Measurements from ENCODE around the gene COPA.

- no peak for TF ChIP-seq POLR2A (IDR thresholded peaks at IDR 0.05)
- TF ChIP-seq CTCF (IDR thresholded peaks at IDR 0.05): no peak
- TF ChIP-seq POLR2AphosphoS5 (IDR thresholded peaks at IDR 0.05): no peak
These were observed 1.2 kb upstream of the COPA start for GRCh38 chr1:160344241-160344640.
